Measurements from ENCODE around the gene MEF2A.
"Not testable (repeated sequence)": the region's sequence is repeated elsewhere in the genome, so short reads cannot be mapped to it uniquely, and the experiment has no call there.

MEF2A gene

DNA sequence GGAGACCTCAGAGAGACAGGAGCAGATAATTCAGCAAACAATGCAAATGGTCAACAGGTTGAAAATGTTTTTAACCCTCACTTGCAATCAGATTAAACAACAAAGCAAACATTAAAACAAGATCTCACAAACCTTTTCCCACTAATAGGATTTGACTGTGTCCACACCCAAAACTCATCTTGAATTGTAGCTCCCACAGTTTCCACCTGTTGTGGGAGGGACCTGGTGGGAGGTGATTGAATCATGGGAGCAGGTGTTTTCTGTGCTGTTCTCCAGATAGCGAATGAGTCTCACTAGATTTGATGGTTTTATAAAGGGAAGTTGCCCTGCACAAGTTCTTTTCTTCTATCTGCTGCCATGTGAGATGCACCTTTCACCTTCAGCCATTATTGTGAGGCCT is 168.8 kb downstream of the MEF2A start:
- TF ChIP-seq EZH2 (IDR thresholded peaks at IDR 0.05) (no peak), FOXP2 (optimal IDR thresholded peaks at IDR 0.05; ENCODE audit: control extremely low read depth, extremely low read length, insufficient read depth) (no peak), POLR2AphosphoS5 (IDR thresholded peaks at IDR 0.05; ENCODE audit: borderline replicate concordance, low read depth, low read length) (no peak)
- Histone ChIP-seq H3K9me3 (ENCODE audit: low read depth, low read length) (no peaks in the 10 kb centered on the region), H3K27ac (no peak overlapping the region), H3K4me3 (no peak overlapping the region), H3K36me3 (ENCODE audit: insufficient read depth, low read length) (no peaks in the 10 kb centered on the region), H3K9ac (ENCODE audit: insufficient read length) (no peak overlapping the region)
- DNase-seq (ENCODE audit: low read depth, low spot score), result no peak

DNA sequence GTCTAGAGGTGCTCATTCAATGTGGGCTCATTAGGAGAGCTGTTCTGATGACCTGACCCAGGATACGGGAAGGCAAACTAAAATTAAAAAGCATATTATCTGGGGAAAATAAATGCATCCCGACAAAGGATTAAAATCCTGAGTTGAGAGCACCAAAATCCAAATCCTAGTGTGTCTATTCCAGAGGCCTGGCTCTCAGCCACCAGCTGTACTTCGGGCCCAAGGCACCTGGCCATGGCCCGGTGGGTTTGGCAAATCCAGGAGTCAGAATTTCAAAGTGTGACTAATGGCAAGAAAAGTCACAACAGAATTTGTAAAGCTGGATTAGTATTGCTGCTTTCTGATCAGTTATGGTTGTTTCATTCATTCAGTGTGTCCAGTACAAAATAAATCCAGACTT is 170.1 kb downstream of the MEF2A start:
- Histone ChIP-seq H3K36me3 (ENCODE audit: insufficient read depth, low read length) (no peaks in the 10 kb centered on the region), H3K27ac (no peak overlapping the region), H3K4me3 (no peak overlapping the region), H3K9me3 (ENCODE audit: low read depth, low read length) (no peaks in the 10 kb centered on the region), H3K9ac (ENCODE audit: insufficient read length) (no peak overlapping the region)
- DNase-seq (ENCODE audit: low read depth, low spot score), result no peak
- no peak for TF ChIP-seq POLR2AphosphoS5 (IDR thresholded peaks at IDR 0.05; ENCODE audit: borderline replicate concordance, low read depth, low read length)
- TF ChIP-seq FOXP2 (optimal IDR thresholded peaks at IDR 0.05; ENCODE audit: control extremely low read depth, extremely low read length, insufficient read depth), result no peak
- TF ChIP-seq EZH2 (IDR thresholded peaks at IDR 0.05), result no peak

DNA sequence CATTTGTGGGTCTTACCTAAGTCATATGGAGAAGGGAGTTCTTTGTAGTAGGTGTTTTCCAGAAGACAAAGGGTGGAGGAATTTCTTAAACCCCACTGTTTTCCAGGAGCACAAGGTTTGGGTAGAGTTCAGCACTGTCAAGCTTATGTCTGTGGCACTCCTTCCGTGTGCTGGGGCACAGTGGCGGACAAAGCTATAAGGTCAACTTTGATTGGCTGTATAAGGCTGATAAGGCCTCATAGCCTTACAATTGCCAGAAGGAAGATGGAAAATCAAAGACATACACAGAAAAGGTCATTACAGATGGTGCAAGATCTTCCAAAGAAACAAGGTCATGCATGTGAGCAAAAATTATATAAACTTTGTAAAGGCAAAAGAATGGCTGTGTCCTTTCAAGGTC is 170.9 kb downstream of the MEF2A start:
- Histone ChIP-seq H3K4me3 (no peak overlapping the region), H3K36me3 (ENCODE audit: insufficient read depth, low read length) (no peaks in the 10 kb centered on the region), H3K27ac (no peak overlapping the region), H3K9me3 (ENCODE audit: low read depth, low read length) (no peaks in the 10 kb centered on the region), H3K9ac (ENCODE audit: insufficient read length) (no peak overlapping the region)
- DNase-seq (ENCODE audit: low read depth, low spot score), result no peak
- no peak for TF ChIP-seq POLR2AphosphoS5 (IDR thresholded peaks at IDR 0.05; ENCODE audit: borderline replicate concordance, low read depth, low read length)
- no peak for TF ChIP-seq FOXP2 (optimal IDR thresholded peaks at IDR 0.05; ENCODE audit: control extremely low read depth, extremely low read length, insufficient read depth)
- no peak for TF ChIP-seq EZH2 (IDR thresholded peaks at IDR 0.05)

DNA sequence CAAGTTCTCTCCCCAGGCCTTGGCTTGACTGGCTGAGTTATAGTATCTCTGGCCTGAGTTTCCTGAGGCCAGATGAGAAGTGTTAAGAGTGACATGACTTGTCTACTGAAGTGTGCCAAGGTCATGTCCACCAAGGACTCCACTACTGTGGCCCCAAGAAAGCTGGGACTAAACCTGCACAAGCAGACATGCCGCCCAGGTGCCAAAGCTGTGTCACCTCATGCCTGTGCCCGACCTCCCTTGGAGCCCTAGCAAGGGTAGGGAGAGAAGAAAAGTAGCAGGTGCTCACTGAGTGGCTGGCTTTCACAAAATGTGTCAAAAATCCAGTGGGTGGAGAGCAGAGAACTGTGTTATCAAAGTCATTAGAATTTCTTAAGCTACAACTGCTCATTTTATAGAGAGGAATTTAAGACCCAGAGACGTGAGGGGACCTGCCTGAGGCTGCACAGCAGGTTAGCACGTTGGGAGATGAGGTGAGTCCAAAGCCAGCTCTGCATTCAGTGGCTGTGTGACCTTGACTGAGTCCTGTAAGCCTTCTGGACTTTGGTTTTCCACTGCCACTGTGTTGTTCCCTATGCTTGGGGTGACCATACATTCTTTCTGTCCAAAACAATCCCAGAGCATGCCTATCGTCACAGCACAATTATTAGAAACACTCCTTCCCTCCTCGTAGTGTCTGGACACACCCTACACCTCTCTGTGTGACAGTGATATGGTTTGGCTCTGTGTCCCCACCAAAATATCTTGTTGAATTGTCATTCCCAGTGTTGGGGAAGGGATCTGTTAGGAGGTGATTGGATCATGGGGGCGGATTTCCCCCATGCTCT is 172.4 kb downstream of the MEF2A start:
- H3K9ac ChIP-seq (ENCODE audit: insufficient read length), result no peak overlapping the region
- H3K4me3 ChIP-seq, result no peak overlapping the region
- H3K9me3 ChIP-seq (ENCODE audit: low read depth, low read length), result no peaks in the 10 kb centered on the region
- no peak for DNase-seq (ENCODE audit: low read depth, low spot score)
- no peak overlapping the region for H3K27ac ChIP-seq
- TF ChIP-seq FOXP2 (optimal IDR thresholded peaks at IDR 0.05; ENCODE audit: control extremely low read depth, extremely low read length, insufficient read depth), result no peak
- TF ChIP-seq EZH2 (IDR thresholded peaks at IDR 0.05), result no peak
- TF ChIP-seq POLR2AphosphoS5 (IDR thresholded peaks at IDR 0.05; ENCODE audit: borderline replicate concordance, low read depth, low read length), result no peak
- no peaks in the 10 kb centered on the region for H3K36me3 ChIP-seq (ENCODE audit: insufficient read depth, low read length)

DNA sequence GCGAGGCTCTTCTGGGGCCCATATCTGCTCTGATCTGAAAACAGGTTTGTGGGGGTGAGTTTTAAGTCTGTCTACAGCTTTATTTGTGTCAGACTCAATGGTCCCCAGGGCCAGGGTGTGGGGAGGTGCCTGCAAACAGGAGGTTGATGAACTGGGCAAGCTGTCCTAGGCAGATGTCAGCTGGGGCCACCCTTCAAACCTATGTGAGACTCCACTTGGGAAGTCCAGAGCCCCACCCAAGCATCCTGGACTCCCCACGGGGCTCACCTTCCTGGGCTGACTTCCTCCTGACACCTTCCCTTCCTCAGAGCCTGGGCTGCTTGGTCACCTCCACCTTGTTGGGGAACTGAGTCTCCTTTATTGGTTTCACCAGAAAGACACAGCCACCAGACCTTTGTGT is 176.1 kb downstream of the MEF2A start:
- no peak for DNase-seq (ENCODE audit: low read depth, low spot score)
- H3K9ac ChIP-seq (ENCODE audit: insufficient read length), result no peak overlapping the region
- no peak overlapping the region for H3K27ac ChIP-seq
- H3K9me3 ChIP-seq (ENCODE audit: low read depth, low read length), result no peaks in the 10 kb centered on the region
- TF ChIP-seq EZH2 (IDR thresholded peaks at IDR 0.05), result no peak
- no peak for TF ChIP-seq POLR2AphosphoS5 (IDR thresholded peaks at IDR 0.05; ENCODE audit: borderline replicate concordance, low read depth, low read length)
- TF ChIP-seq FOXP2 (optimal IDR thresholded peaks at IDR 0.05; ENCODE audit: control extremely low read depth, extremely low read length, insufficient read depth), result no peak
- H3K4me3 ChIP-seq, result no peak overlapping the region
- H3K36me3 ChIP-seq (ENCODE audit: insufficient read depth, low read length), result no peaks in the 10 kb centered on the region

DNA sequence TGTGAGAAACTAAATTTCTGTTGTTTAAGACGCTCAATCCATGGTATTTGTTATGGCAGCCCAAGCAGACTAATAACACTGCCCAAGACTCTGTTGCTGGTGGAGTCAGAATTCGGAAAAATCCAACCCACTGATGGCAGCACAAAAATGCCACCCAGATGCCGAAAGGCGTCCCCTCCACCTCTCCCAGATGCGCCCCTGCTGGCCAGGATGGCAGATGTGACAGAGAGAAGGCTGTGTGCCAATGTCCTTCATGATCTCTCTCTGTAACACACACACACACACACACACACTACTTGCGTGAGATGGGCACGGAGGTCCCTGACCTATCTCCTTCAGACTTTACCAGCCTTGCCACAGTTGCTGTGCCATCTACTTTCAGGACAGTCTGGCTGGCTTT is 178.4 kb downstream of the MEF2A start:
- H3K36me3 ChIP-seq (ENCODE audit: insufficient read depth, low read length), result no peaks in the 10 kb centered on the region
- DNase-seq (ENCODE audit: low read depth, low spot score), result no peak

DNA sequence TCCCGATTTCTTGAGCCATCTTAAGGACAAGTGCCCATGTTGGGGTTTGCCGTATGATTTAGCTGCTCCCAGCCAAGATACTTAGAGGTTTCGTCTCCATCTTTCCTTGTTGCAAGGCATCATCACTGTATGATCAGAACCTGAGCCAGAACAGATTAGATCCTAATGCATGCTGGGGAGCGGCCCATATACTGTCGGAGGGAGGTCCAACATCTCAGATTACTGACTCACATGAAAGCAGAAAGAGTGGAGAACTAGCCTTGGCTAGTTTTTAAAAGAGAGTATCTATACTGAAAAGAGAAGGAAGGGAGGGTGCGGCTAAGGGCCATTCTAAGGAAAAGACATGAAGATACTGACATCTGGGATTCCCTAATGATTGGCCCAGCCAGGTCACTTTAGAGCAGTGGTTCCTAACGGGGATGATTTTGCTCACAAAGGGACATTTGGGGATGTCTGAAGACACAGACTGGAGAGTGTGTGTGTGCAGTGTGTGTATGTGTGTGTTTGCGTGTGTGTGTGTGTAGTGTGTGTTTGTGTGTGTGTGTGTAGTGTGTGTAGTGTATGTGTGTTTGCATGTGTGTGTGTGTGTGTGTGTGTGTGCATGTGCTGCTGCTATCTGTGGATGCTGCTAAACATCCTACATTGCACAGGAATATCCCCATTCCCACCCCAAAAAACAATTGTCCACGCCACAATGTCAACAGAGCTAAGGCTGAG is 179.7 kb downstream of the MEF2A start:
- Histone ChIP-seq H3K36me3 (ENCODE audit: insufficient read depth, low read length) (no peaks in the 10 kb centered on the region), H3K9me3 (ENCODE audit: low read depth, low read length) (no peaks in the 10 kb centered on the region), H3K27ac (no peak overlapping the region), H3K4me3 (no peak overlapping the region), H3K9ac (ENCODE audit: insufficient read length) (no peak overlapping the region)
- no peak for DNase-seq (ENCODE audit: low read depth, low spot score)
- no peak for TF ChIP-seq POLR2AphosphoS5 (IDR thresholded peaks at IDR 0.05; ENCODE audit: borderline replicate concordance, low read depth, low read length)
- TF ChIP-seq EZH2 (IDR thresholded peaks at IDR 0.05), result no peak

More for the DNA sequence above, 178.4 kb downstream of the MEF2A start:
- TF ChIP-seq FOXP2 (optimal IDR thresholded peaks at IDR 0.05; ENCODE audit: control extremely low read depth, extremely low read length, insufficient read depth), result no peak
- H3K9ac ChIP-seq (ENCODE audit: insufficient read length), result no peak overlapping the region
- H3K27ac ChIP-seq, result no peak overlapping the region
- no peak overlapping the region for H3K4me3 ChIP-seq
- no peaks in the 10 kb centered on the region for H3K9me3 ChIP-seq (ENCODE audit: low read depth, low read length)

DNA sequence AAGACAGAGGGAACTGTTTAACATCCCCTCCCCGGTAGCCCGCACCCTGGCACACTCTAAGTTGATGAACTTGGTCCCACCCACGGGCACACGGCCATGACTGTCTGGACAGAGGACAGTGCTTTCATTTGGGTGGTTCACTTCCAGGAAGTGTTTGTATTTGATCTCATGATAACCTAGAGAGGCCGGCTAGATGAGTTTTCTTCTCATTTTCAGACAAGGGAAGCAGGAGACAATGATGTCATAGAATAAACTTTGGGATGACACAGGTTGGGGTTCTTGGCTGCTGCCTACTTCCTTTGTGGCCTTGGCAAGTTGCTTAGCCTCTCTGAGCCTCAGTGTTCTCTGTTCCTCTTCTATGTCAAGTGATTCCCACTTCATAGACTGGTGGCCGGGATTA is 183.6 kb downstream of the MEF2A start:
- Histone ChIP-seq H3K9ac (ENCODE audit: insufficient read length) (no peak overlapping the region), H3K36me3 (ENCODE audit: insufficient read depth, low read length) (no peaks in the 10 kb centered on the region), H3K4me3 (no peak overlapping the region), H3K27ac (no peak overlapping the region), H3K9me3 (ENCODE audit: low read depth, low read length) (no peaks in the 10 kb centered on the region)
- no peak for DNase-seq (ENCODE audit: low read depth, low spot score)
- no peak for TF ChIP-seq POLR2AphosphoS5 (IDR thresholded peaks at IDR 0.05; ENCODE audit: borderline replicate concordance, low read depth, low read length)
- no peak for TF ChIP-seq EZH2 (IDR thresholded peaks at IDR 0.05)
- TF ChIP-seq FOXP2 (optimal IDR thresholded peaks at IDR 0.05; ENCODE audit: control extremely low read depth, extremely low read length, insufficient read depth), result no peak

DNA sequence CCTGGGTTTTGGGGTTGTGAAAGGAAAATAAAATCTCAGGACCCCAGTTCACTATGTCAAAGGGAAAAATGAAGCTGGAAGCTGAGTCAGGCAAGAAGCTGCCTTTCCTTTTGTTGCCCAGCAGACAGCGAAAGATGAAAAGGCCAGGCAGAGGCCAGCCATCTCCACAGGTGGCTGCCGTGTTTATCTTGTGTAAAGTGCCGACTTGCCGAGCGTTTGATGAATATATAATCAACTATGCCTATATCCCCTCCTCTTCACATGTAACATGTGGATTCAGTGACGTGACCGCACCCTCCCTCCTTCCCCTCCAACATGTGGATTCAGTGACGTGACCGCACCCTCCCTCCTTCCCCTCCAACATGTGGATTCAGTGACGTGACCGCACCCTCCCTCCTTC is 184.5 kb downstream of the MEF2A start:
- H3K9me3 ChIP-seq (ENCODE audit: low read depth, low read length); H3K36me3 ChIP-seq (ENCODE audit: insufficient read depth, low read length); H3K9ac ChIP-seq (ENCODE audit: insufficient read length); H3K27ac ChIP-seq; DNase-seq (ENCODE audit: low read depth, low spot score); H3K4me3 ChIP-seq: not testable (repeated sequence)

Measured in SK-N-MC (cell line).